Smooth muscle cell of the umbilical artery (primary cell): Measurements from ENCODE around the gene CA5B. TPM values are rescaled to one million over a fixed set of nuclear protein-coding genes. Genes with fewer than 3 reads are reported as not detected.

Experiments
- total RNA-seq: library from RNA; depleted of rRNA; stranded (reverse); fragments of >200 nt; gene quantifications from 2 replicates; pipeline ENCODE4 v1.2.3, GENCODE V29; 2014

The CA5B gene
- 3.3 and 5.2 TPM in 2 replicates for total RNA-seq

GRCh38 chrX:15737959-15738902, at the start of gene CA5B:
Gene CA5B (plus strand): TSS chrX:15738270. CDS start chrX:15750024, 11,754 bp downstream.

GRCh38 chrX:15789979-15790768, 52.1 kb downstream of the CA5B start, which contains the start of gene ZRSR2:
Gene ZRSR2 (plus strand): TSS chrX:15790484. CDS start chrX:15790496, 12 bp downstream.

Other genes starting within 250 kb of the CA5B start
- gene PIR, start 244.9 kb upstream of the CA5B start, total RNA-seq: 9.5 and 13.7 TPM in 2 replicates
- gene BMX, start 237.5 kb upstream of the CA5B start, total RNA-seq: 0.23 and 0.30 TPM in 2 replicates
- gene ACE2, start 137.3 kb upstream of the CA5B start, total RNA-seq: 0.05 TPM in 1 of 2 replicates, not detected in the other
- gene CLTRN, start 73.5 kb upstream of the CA5B start, total RNA-seq: 0.42 TPM in 1 of 2 replicates, not detected in the other
- 3.9 and 7.1 TPM in 2 replicates for gene ZRSR2, start 52.2 kb downstream of the CA5B start, total RNA-seq
- gene AP1S2, start 116.5 kb downstream of the CA5B start, total RNA-seq: 49.9 and 91.7 TPM in 2 replicates